ENCODE results near the gene DDX10.

Gene DDX10

DNA sequence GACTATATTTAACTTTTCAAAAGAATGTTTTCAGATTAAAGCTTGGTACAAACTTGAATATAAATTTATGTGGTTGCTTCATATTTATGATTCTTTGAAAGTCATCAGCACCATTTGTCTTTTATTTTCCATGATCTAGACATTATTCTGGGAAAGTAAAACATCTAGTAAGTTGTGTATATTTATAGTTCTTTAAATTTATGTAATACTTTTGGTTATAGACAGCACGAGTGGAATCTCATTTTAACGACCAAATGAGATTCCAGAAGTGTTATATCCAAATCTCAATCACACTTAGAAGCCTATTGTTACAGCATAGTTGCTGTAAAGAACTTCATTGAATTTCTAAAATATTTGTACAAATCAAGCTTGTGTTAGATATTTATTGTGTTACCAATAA lies 212.3 kb downstream of the DDX10 start:
- Histone ChIP-seq H3K4me2 (no peak overlapping the region), H3K36me3 (ENCODE audit: insufficient read depth) (no peaks in the 10 kb centered on the region), H3K4me3 (IDR thresholded peaks at IDR 0.05; ENCODE audit: insufficient read depth, low read depth, low read length) (no peak overlapping the region), H3K27me3 (ENCODE audit: insufficient read depth, low read depth) (no peaks in the 10 kb centered on the region), H3K4me1 (ENCODE audit: low read depth, poor library complexity, severe bottlenecking) (no peaks in the 10 kb centered on the region), H2AFZ (ENCODE audit: low read depth) (no peak overlapping the region), H4K20me1 (ENCODE audit: insufficient read depth) (no peaks in the 10 kb centered on the region), H3K79me2 (ENCODE audit: insufficient read depth, low read depth) (no peaks in the 10 kb centered on the region), H3K27ac (no peak overlapping the region), H3K9ac (no peak overlapping the region)
- TF ChIP-seq, protein P1, sequence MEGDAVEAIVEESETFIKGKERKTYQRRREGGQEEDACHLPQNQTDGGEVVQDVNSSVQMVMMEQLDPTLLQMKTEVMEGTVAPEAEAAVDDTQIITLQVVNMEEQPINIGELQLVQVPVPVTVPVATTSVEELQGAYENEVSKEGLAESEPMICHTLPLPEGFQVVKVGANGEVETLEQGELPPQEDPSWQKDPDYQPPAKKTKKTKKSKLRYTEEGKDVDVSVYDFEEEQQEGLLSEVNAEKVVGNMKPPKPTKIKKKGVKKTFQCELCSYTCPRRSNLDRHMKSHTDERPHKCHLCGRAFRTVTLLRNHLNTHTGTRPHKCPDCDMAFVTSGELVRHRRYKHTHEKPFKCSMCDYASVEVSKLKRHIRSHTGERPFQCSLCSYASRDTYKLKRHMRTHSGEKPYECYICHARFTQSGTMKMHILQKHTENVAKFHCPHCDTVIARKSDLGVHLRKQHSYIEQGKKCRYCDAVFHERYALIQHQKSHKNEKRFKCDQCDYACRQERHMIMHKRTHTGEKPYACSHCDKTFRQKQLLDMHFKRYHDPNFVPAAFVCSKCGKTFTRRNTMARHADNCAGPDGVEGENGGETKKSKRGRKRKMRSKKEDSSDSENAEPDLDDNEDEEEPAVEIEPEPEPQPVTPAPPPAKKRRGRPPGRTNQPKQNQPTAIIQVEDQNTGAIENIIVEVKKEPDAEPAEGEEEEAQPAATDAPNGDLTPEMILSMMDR (conservative IDR thresholded peaks at IDR 0.05; ENCODE audit: low read depth, low read length): no peak

DNA sequence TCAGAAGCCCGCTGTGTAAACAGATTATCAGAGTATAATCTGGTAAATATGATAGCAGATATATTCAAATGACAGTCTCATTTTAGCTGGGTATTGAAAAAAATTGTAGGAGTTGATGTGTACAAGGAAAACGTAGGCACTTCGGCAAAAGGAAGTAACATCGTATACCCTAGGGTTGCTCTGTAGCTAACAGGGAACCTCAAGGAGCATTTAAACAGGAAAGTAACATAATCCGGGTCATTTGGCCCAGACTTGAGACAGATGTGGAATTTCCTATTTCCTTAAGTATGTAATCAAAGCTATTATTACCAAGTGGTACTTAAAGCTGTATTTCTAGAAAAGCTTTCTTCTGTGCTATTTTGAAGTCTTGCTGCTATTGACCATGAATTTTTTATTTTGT lies 215.6 kb downstream of the DDX10 start:
- H3K36me3 ChIP-seq (ENCODE audit: insufficient read depth): no peaks in the 10 kb centered on the region
- H2AFZ ChIP-seq (ENCODE audit: low read depth): no peak overlapping the region
- no peak overlapping the region for H3K9ac ChIP-seq
- H3K4me1 ChIP-seq (ENCODE audit: low read depth, poor library complexity, severe bottlenecking): no peaks in the 10 kb centered on the region
- no peak overlapping the region for H3K27ac ChIP-seq
- no peaks in the 10 kb centered on the region for H3K79me2 ChIP-seq (ENCODE audit: insufficient read depth, low read depth)
- TF ChIP-seq, protein P1 (conservative IDR thresholded peaks at IDR 0.05; ENCODE audit: low read depth, low read length): no peak
- H3K27me3 ChIP-seq (ENCODE audit: insufficient read depth, low read depth): no peaks in the 10 kb centered on the region
- H4K20me1 ChIP-seq (ENCODE audit: insufficient read depth): no peaks in the 10 kb centered on the region
- no peak overlapping the region for H3K4me3 ChIP-seq (IDR thresholded peaks at IDR 0.05; ENCODE audit: insufficient read depth, low read depth, low read length)
- no peak overlapping the region for H3K4me2 ChIP-seq

DNA sequence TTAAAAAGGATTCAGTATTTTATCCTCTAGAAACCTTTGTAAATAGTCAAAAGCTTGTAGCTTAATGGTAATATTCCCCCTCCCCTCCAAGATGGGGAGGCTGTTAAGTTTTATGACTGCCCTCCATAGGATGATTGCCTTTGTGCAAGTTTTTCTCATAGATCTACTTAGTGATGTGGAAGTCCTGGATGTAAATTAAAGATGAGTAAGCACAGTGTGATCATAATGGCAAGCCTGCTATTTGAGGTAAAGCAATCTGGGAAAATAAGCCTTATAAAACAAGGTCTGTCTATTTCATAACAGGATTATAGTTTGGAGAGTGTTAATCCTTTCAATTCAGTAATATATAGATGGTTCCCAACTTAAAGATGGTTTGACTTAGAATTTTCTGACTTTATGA lies 216.3 kb downstream of the DDX10 start:
- TF ChIP-seq, protein P1 (conservative IDR thresholded peaks at IDR 0.05; ENCODE audit: low read depth, low read length): no peak
- H3K4me3 ChIP-seq (IDR thresholded peaks at IDR 0.05; ENCODE audit: insufficient read depth, low read depth, low read length): no peak overlapping the region
- H2AFZ ChIP-seq (ENCODE audit: low read depth): no peak overlapping the region
- H3K27me3 ChIP-seq (ENCODE audit: insufficient read depth, low read depth): no peaks in the 10 kb centered on the region
- H3K79me2 ChIP-seq (ENCODE audit: insufficient read depth, low read depth): no peaks in the 10 kb centered on the region
- no peaks in the 10 kb centered on the region for H3K4me1 ChIP-seq (ENCODE audit: low read depth, poor library complexity, severe bottlenecking)
- no peak overlapping the region for H3K27ac ChIP-seq
- H3K4me2 ChIP-seq: no peak overlapping the region
- H3K9ac ChIP-seq: no peak overlapping the region
- H3K36me3 ChIP-seq (ENCODE audit: insufficient read depth): no peaks in the 10 kb centered on the region
- H4K20me1 ChIP-seq (ENCODE audit: insufficient read depth): no peaks in the 10 kb centered on the region

DNA sequence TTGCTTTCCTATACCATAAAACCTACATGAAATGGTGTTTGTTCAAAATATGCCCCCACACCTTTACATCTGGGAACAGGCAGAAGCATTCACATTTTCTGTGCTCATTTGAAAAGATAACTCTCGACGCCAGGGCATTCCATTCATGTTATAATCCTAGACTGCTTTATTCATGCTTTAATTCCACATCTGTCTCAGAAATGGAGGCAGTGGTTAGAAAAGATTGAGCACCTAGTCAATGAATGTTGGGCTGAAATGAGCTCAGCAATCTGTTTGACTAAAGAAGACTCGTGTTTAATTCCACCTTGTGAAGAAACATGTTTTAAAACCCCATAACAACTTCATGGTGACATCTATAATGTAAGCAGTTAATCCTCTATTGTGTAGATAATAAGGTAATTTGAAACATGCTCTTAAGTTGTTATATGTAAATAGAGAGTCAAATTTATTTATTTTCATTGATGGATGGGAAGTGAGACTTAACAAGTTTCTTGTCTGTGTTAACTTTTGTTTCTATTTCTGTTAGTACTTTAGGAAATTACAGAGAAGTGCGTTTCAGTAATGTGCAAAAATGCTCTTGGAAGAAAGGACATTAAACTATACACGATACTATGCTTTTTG lies 217.5 kb downstream of the DDX10 start:
- no peak overlapping the region for H3K27ac ChIP-seq
- no peaks in the 10 kb centered on the region for H3K4me1 ChIP-seq (ENCODE audit: low read depth, poor library complexity, severe bottlenecking)
- H3K4me3 ChIP-seq (IDR thresholded peaks at IDR 0.05; ENCODE audit: insufficient read depth, low read depth, low read length): no peak overlapping the region
- H3K36me3 ChIP-seq (ENCODE audit: insufficient read depth): no peaks in the 10 kb centered on the region
- TF ChIP-seq, protein P1 (conservative IDR thresholded peaks at IDR 0.05; ENCODE audit: low read depth, low read length): no peak
- H2AFZ ChIP-seq (ENCODE audit: low read depth): no peak overlapping the region
- H3K4me2 ChIP-seq: no peak overlapping the region
- no peaks in the 10 kb centered on the region for H4K20me1 ChIP-seq (ENCODE audit: insufficient read depth)
- H3K27me3 ChIP-seq (ENCODE audit: insufficient read depth, low read depth): no peaks in the 10 kb centered on the region
- no peaks in the 10 kb centered on the region for H3K79me2 ChIP-seq (ENCODE audit: insufficient read depth, low read depth)
- no peak overlapping the region for H3K9ac ChIP-seq
